Measurements from ENCODE around the gene RPL28.
A peak's percentile ranks its signal among the peaks of the same experiment; 100 is the strongest.

DNA sequence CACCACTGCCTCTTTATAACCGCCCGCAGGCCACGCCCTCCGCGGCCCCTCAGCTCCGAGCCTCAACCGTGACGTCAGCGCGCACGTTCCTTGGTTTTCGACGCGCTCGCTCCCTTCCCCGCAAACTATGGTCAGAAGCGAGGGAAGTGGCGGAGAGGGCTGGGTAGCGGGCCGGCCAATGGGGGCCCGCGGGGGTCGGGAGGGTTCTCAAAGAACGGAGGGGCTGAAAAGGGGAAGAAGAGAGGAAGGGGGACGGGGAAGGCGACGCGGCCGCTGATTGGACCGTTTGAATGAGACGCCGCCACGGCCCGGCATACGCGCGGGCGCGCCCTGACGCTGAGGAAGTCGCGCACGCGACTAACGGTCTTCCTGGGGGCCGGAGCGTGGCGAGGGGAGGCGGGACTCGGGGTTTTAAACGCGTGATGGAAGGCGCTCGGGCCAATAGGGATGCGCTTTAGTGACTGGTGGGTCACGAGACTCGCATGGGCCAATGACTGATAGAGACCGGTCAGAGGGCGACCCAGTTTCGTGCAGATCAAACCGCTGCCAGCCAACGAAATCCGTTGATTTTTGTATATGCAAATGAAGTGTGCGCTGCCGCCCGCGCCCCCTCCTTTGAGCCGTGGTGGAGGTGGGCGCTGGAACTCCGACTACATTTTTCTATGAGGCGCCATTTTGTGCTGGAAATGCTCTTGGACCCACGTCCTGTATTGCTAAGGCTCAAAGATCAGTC is 22.2 kb downstream of the RPL28 start:
- TF ChIP-seq, protein P1, sequence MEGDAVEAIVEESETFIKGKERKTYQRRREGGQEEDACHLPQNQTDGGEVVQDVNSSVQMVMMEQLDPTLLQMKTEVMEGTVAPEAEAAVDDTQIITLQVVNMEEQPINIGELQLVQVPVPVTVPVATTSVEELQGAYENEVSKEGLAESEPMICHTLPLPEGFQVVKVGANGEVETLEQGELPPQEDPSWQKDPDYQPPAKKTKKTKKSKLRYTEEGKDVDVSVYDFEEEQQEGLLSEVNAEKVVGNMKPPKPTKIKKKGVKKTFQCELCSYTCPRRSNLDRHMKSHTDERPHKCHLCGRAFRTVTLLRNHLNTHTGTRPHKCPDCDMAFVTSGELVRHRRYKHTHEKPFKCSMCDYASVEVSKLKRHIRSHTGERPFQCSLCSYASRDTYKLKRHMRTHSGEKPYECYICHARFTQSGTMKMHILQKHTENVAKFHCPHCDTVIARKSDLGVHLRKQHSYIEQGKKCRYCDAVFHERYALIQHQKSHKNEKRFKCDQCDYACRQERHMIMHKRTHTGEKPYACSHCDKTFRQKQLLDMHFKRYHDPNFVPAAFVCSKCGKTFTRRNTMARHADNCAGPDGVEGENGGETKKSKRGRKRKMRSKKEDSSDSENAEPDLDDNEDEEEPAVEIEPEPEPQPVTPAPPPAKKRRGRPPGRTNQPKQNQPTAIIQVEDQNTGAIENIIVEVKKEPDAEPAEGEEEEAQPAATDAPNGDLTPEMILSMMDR (IDR thresholded peaks at IDR 0.05 in 8 of 11, conservative IDR thresholded peaks at IDR 0.05 in 3 of 11): peak in 2 of 11 experiments; percentile 10 to 27
- TF ChIP-seq POLR2A (IDR thresholded peaks at IDR 0.05): no peak

Measured in spleen (tissue), 7 donors.